ENCODE results near the gene ASTE1. TPM values are rescaled to one million over a fixed set of nuclear protein-coding genes. Genes with fewer than 3 reads are reported as not detected.

Gene ASTE1
- 1 to 10 TPM; 1.6 to 5.5 (median 3.9) TPM for total RNA-seq

- 1 to 2% methylated on average over 13 to 24 of the region's 56 CpGs for WGBS, 2 donors
- peaks cover 12 to 52% (median 27%) of the 10 kb centered on the region in 3 donors for H3K4me1 ChIP-seq
- no peaks in the 10 kb centered on the region for H3K9me3 ChIP-seq
- TF ChIP-seq POLR2A (IDR thresholded peaks at IDR 0.05) (peak in 2 of 4 donors; percentile 35 to 53), CTCF (IDR thresholded peaks at IDR 0.05) (peak in 1 of 6 experiments; percentile 12)
- intact Hi-C loops (cut with DNase I): no loop called here
- peak; percentile 56 for DNase-seq
- peak within 1 kb of the TSS; percentile 70 to 93 (median 80) for H3K4me3 ChIP-seq
- H3K27ac ChIP-seq: peak within 1 kb of the TSS; percentile 86 to 97 (median 94)
- H3K36me3 ChIP-seq: peaks cover 0 to 21% (median 0%) of the 10 kb centered on the region in 3 donors
- no peaks in the 10 kb centered on the region for H3K27me3 ChIP-seq
Measured at GRCh38 chr3:131026321-131027151, at the start of gene ASTE1, which contains the start of gene NEK11. Gene ASTE1, minus strand, starts transcription at chr3:131026825. Its CDS starts 1,519 bp downstream, at chr3:131025306. Gene NEK11, plus strand, starts transcription at chr3:131026877. Its CDS starts 2,832 bp downstream, at chr3:131029709.

GRCh38 chr3:131075632-131076328, 49.2 kb upstream of the ASTE1 start:
- H3K4me1 ChIP-seq: no peaks in the 10 kb centered on the region
- no peak overlapping the region for H3K27ac ChIP-seq
- no peak for TF ChIP-seq POLR2A (IDR thresholded peaks at IDR 0.05)
- TF ChIP-seq CTCF (IDR thresholded peaks at IDR 0.05): no peak
- H3K4me3 ChIP-seq: no peak overlapping the region
- no peaks in the 10 kb centered on the region for H3K27me3 ChIP-seq
- DNase-seq: no peak
- WGBS, 2 donors: 48 to 65% methylated on average over 2 to 4 of the region's 4 CpGs
- no peaks in the 10 kb centered on the region for H3K36me3 ChIP-seq
- H3K9me3 ChIP-seq: no peaks in the 10 kb centered on the region
- intact Hi-C loops (cut with DNase I): no loop called here

- Histone ChIP-seq H3K36me3 (no peaks in the 10 kb centered on the region), H3K4me1 (no peaks in the 10 kb centered on the region), H3K9me3 (no peaks in the 10 kb centered on the region), H3K27ac (no peak overlapping the region), H3K27me3 (no peaks in the 10 kb centered on the region), H3K4me3 (no peak overlapping the region)
- 60 to 85% methylated on average over 2 of the region's 2 CpGs for WGBS, 2 donors
- no peak for TF ChIP-seq CTCF (IDR thresholded peaks at IDR 0.05)
- TF ChIP-seq POLR2A (IDR thresholded peaks at IDR 0.05): no peak
- intact Hi-C loops (cut with DNase I): no loop called here
- DNase-seq: no peak
Measured at GRCh38 chr3:131072845-131073244, 46.2 kb upstream of the ASTE1 start.

- Histone ChIP-seq H3K27ac (no peak overlapping the region), H3K27me3 (no peaks in the 10 kb centered on the region), H3K36me3 (no peaks in the 10 kb centered on the region), H3K4me1 (no peaks in the 10 kb centered on the region), H3K4me3 (no peak overlapping the region), H3K9me3 (no peaks in the 10 kb centered on the region)
- TF ChIP-seq CTCF (IDR thresholded peaks at IDR 0.05) (no peak), POLR2A (IDR thresholded peaks at IDR 0.05) (no peak)
- intact Hi-C loops (cut with DNase I): no loop called here
- WGBS, 2 donors: 60 to 64% methylated on average over 2 of the region's 2 CpGs
- DNase-seq: no peak
Measured at GRCh38 chr3:131072099-131072559, 45.5 kb upstream of the ASTE1 start.

GRCh38 chr3:131067983-131068382, 41.4 kb upstream of the ASTE1 start:
- no peak for DNase-seq
- intact Hi-C loops (cut with DNase I): no loop called here
- H3K4me1 ChIP-seq: no peaks in the 10 kb centered on the region
- no peaks in the 10 kb centered on the region for H3K27me3 ChIP-seq
- H3K36me3 ChIP-seq: no peaks in the 10 kb centered on the region
- H3K9me3 ChIP-seq: no peaks in the 10 kb centered on the region
- TF ChIP-seq POLR2A (IDR thresholded peaks at IDR 0.05) (no peak), CTCF (IDR thresholded peaks at IDR 0.05) (no peak)
- no peak overlapping the region for H3K27ac ChIP-seq
- no peak overlapping the region for H3K4me3 ChIP-seq
